Mesenchymal stem cell (in vitro differentiated cells and primary cell): ENCODE data around the gene KIAA1217.

ENCODE experiments used
- DNase-seq: peaks from one replicate; pipeline ENCODE4 v3.0.0-alpha.2; 2013
- H2AFZ ChIP-seq: one replicate; pipeline ENCODE4 v1.6.1; 2013; ENCODE audit warnings: low read depth, mild to moderate bottlenecking, control low read depth, inconsistent platforms, low read length, moderate library complexity
- H2AK5ac ChIP-seq: 2 replicates; pipeline ENCODE4 v1.6.1; 2013; ENCODE audit warnings: low read length, moderate library complexity, mild to moderate bottlenecking, inconsistent platforms; ENCODE audit not compliant: severe bottlenecking
- H2BK120ac ChIP-seq: one replicate; pipeline ENCODE4 v1.6.1; 2013; ENCODE audit warnings: low read depth, mild to moderate bottlenecking, inconsistent platforms, low read length, moderate library complexity
- H2BK12ac ChIP-seq, 2 experiments: one replicate each; pipeline ENCODE4 v1.6.1; 2013; ENCODE audit warnings: inconsistent platforms in 2 of 2, low read length in 2 of 2, mild to moderate bottlenecking in 2 of 2, moderate library complexity in 2 of 2, control low read depth in 1 of 2
- H2BK15ac ChIP-seq: one replicate; pipeline ENCODE4 v1.6.1; 2013; ENCODE audit warnings: mild to moderate bottlenecking, low read depth, inconsistent platforms; ENCODE audit not compliant: poor library complexity, severe bottlenecking
- H2BK5ac ChIP-seq: 2 replicates; pipeline ENCODE4 v1.6.1; 2013; ENCODE audit warnings: low read depth, mild to moderate bottlenecking, low read length, control low read depth, inconsistent platforms; ENCODE audit not compliant: poor library complexity, severe bottlenecking
- H3K14ac ChIP-seq, 2 experiments: one replicate each; pipeline ENCODE4 v1.6.1; 2013; ENCODE audit warnings: inconsistent platforms in 2 of 2, low read length in 2 of 2, control low read depth in 1 of 2, mild to moderate bottlenecking in 1 of 2, moderate library complexity in 1 of 2
- H3K18ac ChIP-seq, 2 experiments: one replicate each; pipeline ENCODE4 v1.6.1; 2013; ENCODE audit warnings: inconsistent platforms in 2 of 2, low read length in 2 of 2, control low read depth in 1 of 2, low read depth in 1 of 2, mild to moderate bottlenecking in 1 of 2
- H3K23ac ChIP-seq, 2 experiments: one replicate each; pipeline ENCODE4 v1.6.1; 2013; ENCODE audit warnings: inconsistent platforms in 2 of 2, low read length in 2 of 2, mild to moderate bottlenecking in 2 of 2, moderate library complexity in 2 of 2, control low read depth in 1 of 2
- H3K27ac ChIP-seq: 2 replicates; pipeline ENCODE4 v1.5.1; 2013; ENCODE audit warnings: mild to moderate bottlenecking, moderate library complexity, low read length, control low read depth, inconsistent platforms; ENCODE audit not compliant: poor library complexity, severe bottlenecking
- H3K27me3 ChIP-seq, 2 experiments: 2 replicates each; pipeline versions ENCODE4 v1.6.1 to v1.7.0; 2013; ENCODE audit warnings: low read length in 2 of 2, mild to moderate bottlenecking in 2 of 2, moderate library complexity in 2 of 2, control low read depth in 1 of 2, inconsistent platforms in 1 of 2; ENCODE audit not compliant: control insufficient read depth in 1 of 2, insufficient read depth in 1 of 2
- H3K36me3 ChIP-seq, 2 experiments: 2 replicates each; pipeline versions ENCODE4 v1.6.1 to v1.7.0; 2013; ENCODE audit warnings: low read length in 2 of 2, control low read depth in 1 of 2, inconsistent platforms in 1 of 2, low read depth in 1 of 2, mild to moderate bottlenecking in 1 of 2; ENCODE audit not compliant: insufficient read depth in 2 of 2, control insufficient read depth in 1 of 2
- H3K4ac ChIP-seq, 2 experiments: one replicate each; pipeline ENCODE4 v1.6.1; 2013; ENCODE audit warnings: inconsistent platforms in 2 of 2, low read length in 2 of 2, mild to moderate bottlenecking in 2 of 2, moderate library complexity in 2 of 2, control low read depth in 1 of 2, low read depth in 1 of 2
- H3K4me1 ChIP-seq: 2 replicates; pipeline ENCODE4 v1.6.1; 2013; ENCODE audit warnings: low read depth, low read length, control low read depth; ENCODE audit not compliant: control insufficient read depth, insufficient read depth
- H3K4me2 ChIP-seq: 2 replicates; pipeline ENCODE4 v1.6.1; 2013; ENCODE audit warnings: low read length, mild to moderate bottlenecking, inconsistent platforms; ENCODE audit not compliant: poor library complexity, severe bottlenecking
- H3K4me3 ChIP-seq, 2 experiments: 2 replicates each; pipeline versions ENCODE4 v1.5.1 to v1.7.0; 2013; ENCODE audit warnings: low read length in 2 of 2, mild to moderate bottlenecking in 2 of 2, control low read depth in 1 of 2, low read depth in 1 of 2; ENCODE audit not compliant: insufficient read depth in 1 of 2
- H3K79me1 ChIP-seq: replicated peaks from 2 replicates; pipeline ENCODE4 v1.6.1; 2013; ENCODE audit warnings: mild to moderate bottlenecking, control low read depth, low read length, inconsistent platforms; ENCODE audit not compliant: poor library complexity, severe bottlenecking
- H3K9ac ChIP-seq: 2 replicates; pipeline ENCODE4 v1.7.0; 2013; ENCODE audit warnings: mild to moderate bottlenecking, low read length, moderate library complexity
- H3K9me3 ChIP-seq: 2 replicates; pipeline ENCODE4 v1.7.0; 2013; ENCODE audit warnings: mild to moderate bottlenecking, low read length; ENCODE audit not compliant: control insufficient read depth
- H4K8ac ChIP-seq: one replicate; pipeline ENCODE4 v1.6.1; 2013; ENCODE audit warnings: inconsistent platforms, mild to moderate bottlenecking, low read length, moderate library complexity
- H4K91ac ChIP-seq: one replicate; pipeline ENCODE4 v1.6.1; 2013; ENCODE audit warnings: mild to moderate bottlenecking, low read length, inconsistent platforms
- WGBS: methylation state at CpG from one replicate; pipeline ENCODE4 v1.1.7; 2013; ENCODE audit warnings: mixed read lengths; 5-methylcytosine and 5-hydroxymethylcytosine counted together

KIAA1217 gene

DNA sequence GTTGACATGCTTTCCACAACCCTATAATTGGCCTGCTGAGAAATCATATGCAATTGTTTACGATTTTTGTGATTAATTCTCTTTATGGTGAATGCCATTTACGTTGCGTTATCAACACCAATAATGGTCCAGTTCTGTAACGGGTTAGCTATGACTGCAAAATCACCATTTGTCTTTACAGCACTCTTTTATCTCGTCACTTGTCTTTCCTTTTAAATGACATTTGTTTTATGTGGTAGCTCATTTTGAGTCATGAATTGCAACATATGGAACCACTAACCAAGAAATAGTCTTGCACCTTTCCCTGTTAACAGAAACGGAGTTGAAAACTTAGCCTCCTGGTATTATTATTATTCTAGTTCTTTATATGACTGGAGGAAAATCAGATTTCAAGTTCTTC lies 3.1 kb upstream of the KIAA1217 start:
- no peaks in the 10 kb centered on the region for H3K79me1 ChIP-seq
- H3K36me3 ChIP-seq, result no peaks in the 10 kb centered on the region
- H2BK12ac ChIP-seq, result no peak overlapping the region
- 90% methylated on average over 5 of the region's 6 CpGs for whole genome bisulfite sequencing
- no peaks in the 10 kb centered on the region for H3K9me3 ChIP-seq
- no peak overlapping the region for H3K4me2 ChIP-seq
- no peak overlapping the region for H3K9ac ChIP-seq
- H2BK120ac ChIP-seq, result no peak overlapping the region
- H2AK5ac ChIP-seq, result no peak overlapping the region
- no peak overlapping the region for H3K4me3 ChIP-seq
- H3K18ac ChIP-seq, result no peak overlapping the region
- H2BK5ac ChIP-seq, result no peak overlapping the region
- no peak overlapping the region for H4K91ac ChIP-seq
- no peak overlapping the region for H4K8ac ChIP-seq
- no peak overlapping the region for H3K14ac ChIP-seq
- no peak overlapping the region for H3K4ac ChIP-seq
- H3K27me3 ChIP-seq, result peaks cover 0 to 17% of the 10 kb centered on the region in 2 experiments
- H3K4me1 ChIP-seq, result peaks cover 5% of the 10 kb centered on the region
- DNase-seq, result no peak
- H2AFZ ChIP-seq, result no peak overlapping the region
- H3K27ac ChIP-seq, result no peak overlapping the region
- H2BK15ac ChIP-seq, result no peak overlapping the region
- H3K23ac ChIP-seq, result no peak overlapping the region

DNA sequence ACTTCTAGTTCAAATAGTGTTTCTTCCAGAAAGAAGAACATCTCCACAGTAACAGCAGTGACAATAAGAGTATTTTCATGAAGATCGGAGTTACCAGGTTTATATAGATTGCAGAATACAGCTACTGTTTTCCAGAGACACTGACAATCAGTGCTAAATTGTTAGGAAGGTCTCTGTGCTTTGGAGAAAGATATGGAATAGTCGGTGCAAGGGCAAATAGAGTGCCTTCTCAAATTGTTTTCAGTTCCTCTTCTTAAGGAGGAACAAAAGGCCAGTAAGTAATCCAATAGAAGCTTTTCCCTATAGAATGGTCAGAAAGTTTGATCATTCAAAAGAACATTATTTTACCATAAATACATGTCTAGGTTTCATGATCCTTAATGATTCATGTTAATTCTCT lies 2.6 kb upstream of the KIAA1217 start:
- H2BK15ac ChIP-seq, result no peak overlapping the region
- H3K18ac ChIP-seq, result no peak overlapping the region
- peaks cover 5% of the 10 kb centered on the region for H3K4me1 ChIP-seq
- H3K23ac ChIP-seq, result no peak overlapping the region
- no peak overlapping the region for H4K8ac ChIP-seq
- no peak overlapping the region for H2BK12ac ChIP-seq
- no peak overlapping the region for H2BK120ac ChIP-seq
- H3K27ac ChIP-seq, result no peak overlapping the region
- no peaks in the 10 kb centered on the region for H3K79me1 ChIP-seq
- H3K9me3 ChIP-seq, result no peaks in the 10 kb centered on the region
- no peak overlapping the region for H2AK5ac ChIP-seq
- H3K4ac ChIP-seq, result no peak overlapping the region
- 100% methylated on average over 2 of the region's 2 CpGs for WGBS
- H3K4me3 ChIP-seq, result no peak overlapping the region
- no peaks in the 10 kb centered on the region for H3K36me3 ChIP-seq
- H3K27me3 ChIP-seq, result peaks cover 0 to 17% of the 10 kb centered on the region in 2 experiments
- DNase-seq, result no peak
- H3K4me2 ChIP-seq, result no peak overlapping the region
- no peak overlapping the region for H3K9ac ChIP-seq
- no peak overlapping the region for H2BK5ac ChIP-seq
- H4K91ac ChIP-seq, result no peak overlapping the region
- H3K14ac ChIP-seq, result no peak overlapping the region
- no peak overlapping the region for H2AFZ ChIP-seq

DNA sequence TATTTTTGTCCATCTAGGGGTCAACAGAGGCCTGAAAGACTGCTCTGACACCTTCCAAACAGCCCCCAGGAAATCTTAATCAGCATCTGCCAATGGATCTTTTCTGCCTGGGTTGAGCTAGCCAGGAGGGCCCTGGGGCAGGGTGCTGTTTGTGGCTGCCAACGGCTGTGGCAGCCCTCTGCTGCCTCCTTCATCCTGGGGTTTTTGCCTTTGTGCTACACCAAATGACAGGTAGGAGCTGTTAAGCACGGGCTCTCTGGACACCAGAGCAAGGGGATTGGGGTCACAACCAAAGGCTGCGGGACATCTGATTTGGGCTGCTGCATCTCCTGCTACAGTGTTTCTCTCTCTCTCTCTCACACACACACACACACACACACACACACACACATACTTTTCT lies 2.0 kb upstream of the KIAA1217 start:
- no peak overlapping the region for H3K4me3 ChIP-seq
- H3K9ac ChIP-seq, result no peak overlapping the region
- no peak overlapping the region for H4K91ac ChIP-seq
- H3K18ac ChIP-seq, result no peak overlapping the region
- H2BK12ac ChIP-seq, result no peak overlapping the region
- no peaks in the 10 kb centered on the region for H3K36me3 ChIP-seq
- no peaks in the 10 kb centered on the region for H3K9me3 ChIP-seq
- no peak overlapping the region for H3K23ac ChIP-seq
- H3K27me3 ChIP-seq, result peaks cover 0 to 14% of the 10 kb centered on the region in 2 experiments
- H2AK5ac ChIP-seq, result no peak overlapping the region
- no peak overlapping the region for H2BK120ac ChIP-seq
- H2AFZ ChIP-seq, result no peak overlapping the region
- H3K79me1 ChIP-seq, result no peaks in the 10 kb centered on the region
- H3K14ac ChIP-seq, result no peak overlapping the region
- no peak overlapping the region for H4K8ac ChIP-seq
- DNase-seq, result no peak
- H3K27ac ChIP-seq, result no peak overlapping the region
- 83% methylated on average over 3 of the region's 3 CpGs for WGBS
- H2BK15ac ChIP-seq, result no peak overlapping the region
- H3K4me1 ChIP-seq, result peaks cover 5% of the 10 kb centered on the region
- no peak overlapping the region for H3K4me2 ChIP-seq
- no peak overlapping the region for H2BK5ac ChIP-seq
- H3K4ac ChIP-seq, result no peak overlapping the region

DNA sequence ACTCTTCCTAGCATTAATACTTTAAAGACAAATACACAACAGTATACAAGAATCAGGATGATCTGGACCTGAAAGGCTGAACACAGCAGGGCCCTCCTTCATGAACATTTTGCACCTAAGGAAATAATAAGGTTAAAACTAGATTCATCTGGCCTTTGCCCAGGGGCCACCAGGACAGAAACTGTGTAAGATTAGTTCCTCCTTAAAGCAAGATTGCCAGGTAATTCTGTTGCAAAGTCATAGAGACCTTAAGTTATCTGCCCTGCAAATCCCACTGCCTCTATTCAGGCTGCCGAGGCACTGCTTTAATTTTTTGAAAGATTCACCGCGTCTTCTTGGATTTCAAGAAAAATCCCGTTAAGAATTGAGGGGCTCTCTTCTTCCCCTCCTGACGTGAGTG lies 1.6 kb upstream of the KIAA1217 start:
- no peak for DNase-seq
- H2AK5ac ChIP-seq, result no peak overlapping the region
- no peak overlapping the region for H3K23ac ChIP-seq
- H3K18ac ChIP-seq, result no peak overlapping the region
- H3K9me3 ChIP-seq, result no peaks in the 10 kb centered on the region
- no peak overlapping the region for H2BK120ac ChIP-seq
- no peak overlapping the region for H3K9ac ChIP-seq
- H2BK5ac ChIP-seq, result no peak overlapping the region
- H4K8ac ChIP-seq, result no peak overlapping the region
- no peaks in the 10 kb centered on the region for H3K36me3 ChIP-seq
- H3K4me2 ChIP-seq, result no peak overlapping the region
- H3K79me1 ChIP-seq, result no peaks in the 10 kb centered on the region
- peaks cover 0 to 10% of the 10 kb centered on the region in 2 experiments for H3K27me3 ChIP-seq
- peaks cover 5% of the 10 kb centered on the region for H3K4me1 ChIP-seq
- WGBS, result 67% methylated on average over 5 of the region's 5 CpGs
- no peak overlapping the region for H3K14ac ChIP-seq
- H2AFZ ChIP-seq, result no peak overlapping the region
- no peak overlapping the region for H3K4me3 ChIP-seq
- no peak overlapping the region for H3K4ac ChIP-seq
- H2BK12ac ChIP-seq, result no peak overlapping the region
- no peak overlapping the region for H4K91ac ChIP-seq
- no peak overlapping the region for H3K27ac ChIP-seq
- no peak overlapping the region for H2BK15ac ChIP-seq
